ENCODE measurements around the gene C5orf46.
"Not testable (repeated sequence)": the region's sequence is repeated elsewhere in the genome, so short reads cannot be mapped to it uniquely, and the experiment has no call there.

The C5orf46 gene

GRCh38 chr5:147892696-147893296 is 13.5 kb downstream of the C5orf46 start:
- DNase-seq = no peak

DNA sequence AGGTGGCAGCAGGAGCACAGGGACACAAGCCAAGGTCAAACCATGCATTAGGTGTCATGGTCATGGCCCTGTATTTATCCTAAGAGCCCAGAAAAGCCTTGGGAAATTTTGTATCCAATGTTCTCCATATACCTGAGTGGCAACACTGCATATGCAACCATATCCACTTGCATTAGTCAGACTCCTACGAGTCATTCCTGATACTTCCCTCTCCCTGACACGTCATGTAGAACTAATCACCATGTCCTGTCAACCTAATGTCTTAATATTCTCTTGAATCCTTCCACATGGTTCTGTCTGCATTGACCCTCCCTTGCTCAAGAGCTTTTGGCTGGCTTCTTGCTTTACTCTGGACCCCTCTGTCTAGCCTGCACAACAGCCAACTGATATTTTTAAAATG is 18.4 kb downstream of the C5orf46 start:
- no peak for DNase-seq

- peak; percentile 54 for DNase-seq
Observed at GRCh38 chr5:147887026-147887627, 19.2 kb downstream of the C5orf46 start.

DNA sequence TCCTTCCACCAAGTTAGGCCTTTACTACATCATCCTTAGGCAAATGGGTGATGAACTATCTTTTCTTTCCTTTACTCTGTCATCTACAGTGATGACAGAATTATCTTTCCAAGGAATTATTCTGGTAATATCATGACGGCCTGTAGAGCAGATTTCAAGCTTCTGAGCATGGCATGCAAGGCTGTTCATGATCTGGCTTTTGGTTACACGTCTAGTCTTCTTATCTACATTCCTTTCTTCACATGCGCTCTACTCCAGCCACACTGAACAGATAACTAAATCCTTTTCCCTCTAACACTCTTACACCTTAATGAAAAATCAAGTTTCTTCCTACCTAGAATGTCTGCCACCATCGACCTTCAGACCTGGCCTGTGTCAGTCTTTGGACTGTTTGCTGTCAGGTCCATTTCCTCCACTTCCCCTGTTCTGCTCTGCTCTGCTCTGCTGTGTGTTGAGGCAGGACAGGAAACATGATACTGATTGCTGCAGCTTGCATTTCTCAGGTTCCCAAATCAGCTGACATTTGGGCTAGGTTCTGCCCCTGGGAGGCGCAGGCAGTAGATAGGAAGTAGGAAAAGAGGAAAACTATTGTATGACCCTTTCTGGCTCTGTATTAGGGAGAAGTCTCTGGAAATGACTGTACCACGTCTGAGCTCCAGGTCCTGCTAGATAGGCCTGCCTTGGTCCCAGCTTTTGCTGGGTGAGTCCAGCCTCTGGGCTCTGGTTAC is 23.6 kb downstream of the C5orf46 start:
- no peak for DNase-seq

- no peak for DNase-seq
Observed at GRCh38 chr5:147880487-147880886, 25.9 kb downstream of the C5orf46 start.

- DNase-seq = no peak
Observed at GRCh38 chr5:147879784-147880183, 26.6 kb downstream of the C5orf46 start.

GRCh38 chr5:147878066-147878759 is 28.1 kb downstream of the C5orf46 start, which contains the start of gene SCGB3A2:
Gene SCGB3A2 (plus strand): TSS chr5:147878711. CDS start chr5:147878804, 93 bp downstream.
- DNase-seq = no peak

DNA sequence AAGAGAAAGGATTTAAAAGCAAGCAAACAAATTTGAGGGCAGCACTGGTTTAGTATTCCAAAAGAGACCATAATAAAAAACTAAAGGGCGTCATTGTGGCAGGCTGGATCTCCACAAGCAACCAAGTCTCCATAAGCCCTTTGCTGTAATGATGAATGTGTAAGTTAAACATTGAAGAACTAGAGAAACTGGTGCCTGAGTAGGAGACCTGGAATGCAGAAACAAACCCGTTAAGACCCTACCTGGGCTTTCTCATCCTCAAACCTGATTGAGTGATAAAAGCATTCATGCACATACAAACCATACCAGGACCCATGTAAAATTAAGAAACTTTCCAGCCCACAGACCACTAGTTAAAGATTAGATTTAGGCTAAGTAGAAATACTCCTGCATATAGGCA is 29.7 kb downstream of the C5orf46 start:
- DNase-seq = no peak

GRCh38 chr5:147876141-147876540 is 30.2 kb downstream of the C5orf46 start:
- DNase-seq = no peak

- DNase-seq = no peak
Observed at GRCh38 chr5:147874910-147875367, 31.4 kb downstream of the C5orf46 start.

- not testable (repeated sequence) for DNase-seq
Observed at GRCh38 chr5:147874118-147874875, 32.0 kb downstream of the C5orf46 start.

DNA sequence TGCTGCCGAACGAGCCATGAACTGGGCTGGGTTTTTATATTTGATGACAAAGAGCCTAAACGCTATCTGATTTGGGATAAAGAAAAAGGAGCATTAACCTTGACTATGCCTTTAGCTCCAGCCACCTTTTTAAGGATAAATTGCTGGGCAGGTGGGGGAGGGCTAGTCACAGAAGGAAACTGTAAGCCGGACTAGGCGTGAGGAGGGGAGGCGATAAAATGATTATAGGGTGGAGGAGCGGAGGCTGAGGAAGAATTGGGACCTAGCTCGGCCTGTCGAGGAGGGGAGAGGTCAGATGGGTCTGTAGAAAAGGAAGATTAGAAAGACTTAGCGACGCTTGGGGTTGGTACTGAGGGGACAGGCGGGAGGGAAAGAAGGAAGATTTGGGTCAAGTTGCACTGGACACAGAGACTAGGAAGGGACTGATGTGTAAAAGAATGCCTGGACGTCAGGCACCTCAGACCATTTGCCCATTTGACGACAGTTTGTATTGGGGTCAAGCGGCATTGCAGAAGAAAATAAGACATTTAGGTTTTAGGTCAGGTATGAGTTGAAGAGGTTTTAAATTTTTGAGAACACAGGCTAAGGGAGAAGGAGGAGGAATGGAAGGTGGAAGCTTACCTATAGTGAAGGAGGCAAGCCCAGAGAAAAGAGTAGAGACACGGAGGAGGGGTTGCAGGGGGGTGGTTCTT is 33.4 kb downstream of the C5orf46 start:
- DNase-seq = not testable (repeated sequence)

- DNase-seq = not testable (repeated sequence)
Observed at GRCh38 chr5:147871980-147872549, 34.3 kb downstream of the C5orf46 start.

DNA sequence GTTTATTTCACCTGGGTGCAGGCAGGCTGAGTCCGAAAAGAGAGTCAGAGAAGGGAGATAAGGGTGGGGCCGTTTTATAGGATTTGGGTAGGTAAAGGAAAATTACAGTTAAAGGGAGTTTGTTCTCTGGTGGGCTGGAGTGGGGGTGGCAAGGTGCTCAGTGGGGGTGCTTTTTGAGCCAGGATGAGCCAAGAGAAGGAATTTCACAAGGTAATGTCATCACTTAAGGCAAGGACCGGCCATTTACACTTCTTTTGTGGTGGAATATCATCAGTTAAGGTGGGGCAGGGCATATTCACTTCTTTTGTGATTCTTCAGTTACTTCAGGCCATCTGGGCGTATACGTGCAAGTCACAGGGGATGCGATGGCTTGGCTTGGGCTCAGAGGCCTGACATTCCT is 36.4 kb downstream of the C5orf46 start:
- not testable (repeated sequence) for DNase-seq

DNA sequence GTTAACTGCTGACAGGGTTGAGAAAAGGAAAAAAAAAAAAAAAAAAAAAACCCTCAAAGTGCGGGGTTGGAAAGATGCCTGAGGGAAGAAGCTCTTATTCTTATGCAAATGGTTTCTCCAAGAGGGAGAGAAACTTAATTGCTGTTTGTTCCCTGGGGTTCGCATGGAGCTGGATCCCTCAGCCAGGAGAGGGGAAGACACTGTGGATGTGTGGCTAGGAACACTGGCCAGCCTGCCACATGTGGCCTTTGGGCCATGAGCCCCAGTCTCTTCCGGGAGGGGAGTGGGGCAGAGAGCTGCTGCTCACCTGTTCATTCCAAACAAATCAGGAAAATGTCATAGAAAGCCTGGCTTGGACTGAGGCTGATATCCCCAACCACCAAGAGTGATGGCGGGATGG is 37.2 kb downstream of the C5orf46 start:
- DNase-seq = no peak

DNA sequence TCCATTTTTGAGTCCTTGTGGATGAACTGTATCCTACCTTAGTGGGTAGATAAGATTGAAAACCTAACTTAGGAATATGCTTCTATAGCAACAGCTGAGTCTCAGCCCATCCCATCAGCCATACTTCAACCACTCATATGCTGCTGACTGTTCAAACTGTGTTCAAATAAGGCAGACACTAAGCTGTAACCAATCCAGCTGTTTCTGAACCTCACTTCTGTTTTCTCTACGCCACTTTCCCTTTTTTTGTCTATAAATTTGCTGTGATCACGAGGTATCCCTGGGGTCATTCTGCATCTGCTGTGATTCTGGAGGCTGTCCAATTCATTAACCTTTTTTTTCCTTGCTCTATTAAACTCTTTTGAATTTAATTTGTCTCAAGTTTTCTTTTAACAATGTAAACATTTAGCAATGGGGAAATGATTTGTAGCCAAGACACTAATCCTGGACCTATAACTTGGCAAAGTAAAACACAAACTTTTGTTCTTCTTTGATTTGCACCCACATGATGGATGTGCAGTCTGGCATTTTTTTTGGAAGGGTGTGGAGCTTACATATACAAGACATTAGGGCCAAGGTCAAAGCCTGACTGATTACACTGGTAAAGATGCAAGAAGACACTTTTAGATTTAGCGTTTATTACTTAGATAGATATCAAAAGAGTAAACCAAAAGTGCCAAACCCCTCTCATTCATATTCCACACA is 42.7 kb downstream of the C5orf46 start:
- DNase-seq = no peak

DNA sequence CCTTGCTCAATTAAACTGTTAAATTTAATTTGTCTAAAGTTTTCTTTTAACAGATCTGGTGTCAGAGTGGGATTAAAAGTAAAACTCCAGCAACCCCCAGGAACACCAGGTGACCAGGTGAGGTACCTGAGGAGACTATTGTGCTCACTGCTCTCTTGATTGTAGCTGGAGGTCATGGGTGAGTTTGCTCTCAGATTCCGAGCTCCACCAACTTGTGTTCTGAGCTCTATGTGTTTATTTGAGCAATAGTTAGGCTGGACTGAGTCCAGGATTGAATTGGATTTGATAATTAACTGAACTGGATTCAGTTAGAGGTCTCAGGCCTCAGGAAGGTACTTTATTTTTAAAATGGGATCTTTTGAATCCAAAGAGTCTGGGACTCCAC is 45.7 kb downstream of the C5orf46 start:
- no peak for DNase-seq

GRCh38 chr5:147859962-147860640 is 46.2 kb downstream of the C5orf46 start:
- DNase-seq = no peak

- DNase-seq = no peak
Observed at GRCh38 chr5:147858565-147858964, 47.8 kb downstream of the C5orf46 start.

Measured in hematopoietic multipotent progenitor cell treated with erythropoietin and hydrocortisone succinate and interleukin-3 and kit ligand, for 6 days (in vitro differentiated cells).